GM12872 (cell line): ENCODE results near the gene MROH9.

Experiments used
- TF ChIP-seq, protein P1 (sequence below): IDR thresholded peaks from 3 replicates; pipeline ENCODE4 v1.5.1; 2011; ENCODE audit warnings: low read depth, mild to moderate bottlenecking, low read length, moderate library complexity; ENCODE audit not compliant: insufficient read depth

Gene MROH9

DNA sequence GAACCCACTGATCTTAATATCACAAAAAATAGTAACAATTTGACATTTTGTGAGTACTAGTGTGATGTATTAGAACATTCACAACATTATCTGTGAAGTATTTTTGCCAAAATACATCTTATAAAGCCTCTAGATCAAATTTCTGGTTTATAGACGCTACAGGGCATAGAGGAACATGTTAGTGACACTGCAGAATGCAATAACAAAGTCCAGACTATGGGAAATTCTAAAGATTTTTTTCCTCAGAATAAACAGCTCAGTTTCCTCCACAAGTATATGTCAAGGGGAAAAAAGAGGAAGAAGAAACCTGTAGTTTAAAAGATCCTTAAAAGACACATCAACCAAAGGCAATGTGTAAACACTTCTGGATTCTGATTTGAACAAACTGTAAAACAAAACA lies 26.4 kb upstream of the MROH9 start:
- TF ChIP-seq, protein P1, sequence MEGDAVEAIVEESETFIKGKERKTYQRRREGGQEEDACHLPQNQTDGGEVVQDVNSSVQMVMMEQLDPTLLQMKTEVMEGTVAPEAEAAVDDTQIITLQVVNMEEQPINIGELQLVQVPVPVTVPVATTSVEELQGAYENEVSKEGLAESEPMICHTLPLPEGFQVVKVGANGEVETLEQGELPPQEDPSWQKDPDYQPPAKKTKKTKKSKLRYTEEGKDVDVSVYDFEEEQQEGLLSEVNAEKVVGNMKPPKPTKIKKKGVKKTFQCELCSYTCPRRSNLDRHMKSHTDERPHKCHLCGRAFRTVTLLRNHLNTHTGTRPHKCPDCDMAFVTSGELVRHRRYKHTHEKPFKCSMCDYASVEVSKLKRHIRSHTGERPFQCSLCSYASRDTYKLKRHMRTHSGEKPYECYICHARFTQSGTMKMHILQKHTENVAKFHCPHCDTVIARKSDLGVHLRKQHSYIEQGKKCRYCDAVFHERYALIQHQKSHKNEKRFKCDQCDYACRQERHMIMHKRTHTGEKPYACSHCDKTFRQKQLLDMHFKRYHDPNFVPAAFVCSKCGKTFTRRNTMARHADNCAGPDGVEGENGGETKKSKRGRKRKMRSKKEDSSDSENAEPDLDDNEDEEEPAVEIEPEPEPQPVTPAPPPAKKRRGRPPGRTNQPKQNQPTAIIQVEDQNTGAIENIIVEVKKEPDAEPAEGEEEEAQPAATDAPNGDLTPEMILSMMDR: no peak

GRCh38 chr1:170910273-170910672 lies 25.1 kb upstream of the MROH9 start:
- TF ChIP-seq, protein P1: no peak

DNA sequence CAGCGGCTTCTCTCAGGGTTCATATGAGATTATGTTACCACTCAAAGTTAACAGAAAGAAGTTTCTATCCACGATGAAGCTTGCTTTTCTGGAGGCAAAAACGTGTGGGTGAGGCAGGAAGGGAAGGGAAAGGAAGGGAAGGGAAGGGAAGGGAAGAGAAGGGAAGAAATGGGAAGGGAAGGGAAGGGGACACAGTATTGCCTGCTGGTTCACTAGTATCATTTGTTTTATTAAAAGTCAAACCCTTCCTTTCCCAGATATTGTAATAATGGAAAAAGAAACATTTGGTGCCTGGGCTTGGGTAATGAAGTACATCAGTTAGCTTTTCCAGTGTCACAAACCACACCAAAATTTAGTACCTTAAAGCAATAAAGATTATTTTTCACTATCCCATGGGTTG lies 18.0 kb upstream of the MROH9 start:
- TF ChIP-seq, protein P1: no peak

DNA sequence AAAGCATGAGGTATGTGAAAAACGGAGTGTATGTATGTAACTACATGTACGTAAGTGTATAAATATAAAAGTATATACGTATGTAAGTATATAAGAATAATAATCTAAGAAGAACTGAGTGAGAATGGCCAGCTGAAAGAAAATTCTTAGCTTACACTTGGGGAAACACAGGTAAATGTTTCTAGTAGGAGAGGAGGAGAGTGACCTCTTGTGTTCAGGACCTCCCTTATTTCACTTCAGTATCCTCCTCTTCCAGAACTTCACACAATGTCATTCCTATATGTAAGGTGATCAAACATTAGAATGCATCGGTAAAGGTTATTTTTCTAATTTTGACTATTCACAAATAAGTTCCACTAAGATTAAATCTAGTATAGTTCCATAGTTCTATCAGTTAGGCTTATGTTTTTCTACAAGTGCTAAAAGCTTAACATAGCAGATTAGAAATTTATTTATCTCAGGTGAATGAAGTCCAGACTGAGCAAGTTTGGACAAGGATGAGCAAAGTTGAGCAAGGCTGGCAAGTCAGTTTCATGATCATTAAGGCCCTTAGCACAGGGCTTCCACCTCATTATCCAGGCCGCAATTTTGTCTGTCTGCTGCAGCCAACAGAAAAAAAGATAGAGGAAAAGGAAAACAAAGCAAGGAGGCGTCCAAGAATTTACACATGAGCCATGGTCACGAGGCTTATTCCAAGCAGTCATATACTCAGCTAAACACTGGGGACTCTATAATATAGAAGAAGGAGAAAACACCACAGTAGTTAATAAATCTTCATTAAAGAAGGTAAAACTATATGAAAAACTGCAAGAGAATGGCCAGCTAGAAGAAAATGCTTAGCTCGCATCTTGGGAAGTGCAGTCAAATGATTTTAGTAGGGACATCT lies 7.1 kb upstream of the MROH9 start:
- TF ChIP-seq, protein P1: no peak

- TF ChIP-seq, protein P1: no peak
Observed at GRCh38 chr1:170929412-170929834, 5.9 kb upstream of the MROH9 start.

GRCh38 chr1:170929835-170930554 lies 5.3 kb upstream of the MROH9 start:
- TF ChIP-seq, protein P1: peak; percentile 67

DNA sequence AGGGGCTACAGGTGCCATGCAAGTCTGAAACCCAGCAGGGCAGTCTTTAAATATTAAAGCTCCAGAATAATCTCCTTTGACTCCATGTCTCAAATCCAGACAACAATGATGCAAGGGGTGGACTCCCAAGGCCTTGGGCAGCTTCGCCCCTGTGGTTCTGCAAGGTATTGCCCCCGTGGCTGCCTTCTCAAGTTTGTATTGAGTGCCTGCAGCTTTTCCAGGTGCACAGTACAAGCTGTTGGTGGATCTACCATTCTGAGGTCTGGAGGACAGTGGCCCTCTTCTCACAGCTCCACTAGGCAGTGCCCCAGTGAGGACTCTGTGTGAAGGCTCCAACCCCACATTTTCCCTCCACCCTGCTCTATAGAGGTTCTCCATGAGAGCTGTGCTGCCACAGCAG lies 3.7 kb upstream of the MROH9 start:
- TF ChIP-seq, protein P1: no peak
